K562 (cell line): Measurements from ENCODE around the gene RASSF7. TPM values are rescaled to one million over a fixed set of nuclear protein-coding genes. Genes with fewer than 3 reads are reported as not detected.

Source experiments
- CEBPZ ChIP-seq: fragments of 150-350 bp; IDR thresholded peaks from 2 replicates; pipeline ENCODE4 v1.6.1; 2014; ENCODE audit warnings: low read depth, mild to moderate bottlenecking, low read length, borderline replicate concordance
- CHAMP1 ChIP-seq: fragments of 450-650 bp; IDR thresholded peaks from 2 replicates; pipeline ENCODE4 v1.6.1; 2016; ENCODE audit warnings: mild to moderate bottlenecking
- CREB3 ChIP-seq: fragments of 450-650 bp; conservative IDR thresholded peaks from 2 replicates; pipeline ENCODE4 v1.6.1; 2016; ENCODE audit warnings: missing genetic modification characterization, low read depth, mild to moderate bottlenecking, missing compliant biosample characterization, moderate library complexity
- DEAF1 ChIP-seq: fragments of 450-650 bp; formaldehyde crosslinking; IDR thresholded peaks from 2 replicates; pipeline ENCODE4 v1.4.0; 2020; ENCODE audit warnings: mild to moderate bottlenecking, moderate library complexity
- E2F5 ChIP-seq: sonication (generic); formaldehyde crosslinking; IDR thresholded peaks from 2 replicates; pipeline ENCODE4 v1.8.0; 2022; ENCODE audit warnings: mild to moderate bottlenecking, missing genetic modification reagents
- FOXM1 ChIP-seq, 2 experiments: fragments of 450-650 bp in 1 of 2; sonication (generic) in 1 of 2; formaldehyde crosslinking in 1 of 2; IDR thresholded peaks; 2 replicates each; pipeline versions ENCODE4 v1.6.1 to v1.9.0; 2017 to 2022; ENCODE audit warnings: low read depth in 2 of 2, mild to moderate bottlenecking in 2 of 2, missing genetic modification reagents in 1 of 2, moderate library complexity in 1 of 2
- GTF2E2 ChIP-seq: fragments of 200-800 bp; sonication (Bioruptor generic); IDR thresholded peaks from 2 replicates; pipeline ENCODE4 v1.6.1; 2016; ENCODE audit warnings: missing genetic modification characterization, missing compliant biosample characterization
- HDGF ChIP-seq: fragments of 450-650 bp; IDR thresholded peaks from 2 replicates; pipeline ENCODE4 v1.6.1; 2016
- KAT7 ChIP-seq: sonication (generic); formaldehyde crosslinking; IDR thresholded peaks from 2 replicates; pipeline ENCODE4 v1.8.0; 2022; ENCODE audit warnings: missing genetic modification reagents, mild to moderate bottlenecking, borderline replicate concordance
- OTX1 ChIP-seq: fragments of 450-650 bp; formaldehyde crosslinking; IDR thresholded peaks from 2 replicates; pipeline ENCODE4 v1.4.0; 2022; ENCODE audit warnings: mild to moderate bottlenecking
- SRSF1 ChIP-seq: fragments of 200-400 bp; formaldehyde crosslinking; IDR thresholded peaks from 2 replicates; pipeline ENCODE4 v1.6.1; 2017; ENCODE audit warnings: mild to moderate bottlenecking, low read depth, low read length, moderate library complexity
- ZBTB5 ChIP-seq: fragments of 450-650 bp; IDR thresholded peaks from 2 replicates; pipeline ENCODE4 v1.6.1; 2017; ENCODE audit warnings: antibody characterized with exemption
- ZNF263 ChIP-seq: sonication (generic); formaldehyde crosslinking; IDR thresholded peaks from 2 replicates; pipeline ENCODE4 v1.8.0; 2022; ENCODE audit warnings: mild to moderate bottlenecking, missing genetic modification reagents, borderline replicate concordance
- ZNF445 ChIP-seq: fragments of 250-450 bp; sonication (Bioruptor Pico); IDR thresholded peaks from 2 replicates; pipeline ENCODE4 v1.4.0; 2020; ENCODE audit warnings: low read depth, mild to moderate bottlenecking, moderate library complexity
- polyA plus RNA-seq, 8 experiments: library from polyadenylated mRNA; depleted of rRNA in 4 of 8; stranded (reverse) in 5 of 8; unstranded in 3 of 8; fragments of >200 nt; fragmentation: Nextera tagmentation in 2 of 8; fragmentation: Illumina TruSeq in 1 of 8; extraction: Ambion mirVana in 2 of 8; extraction: Trizol in 1 of 8; gene quantifications; 2 replicates each; pipeline versions ENCODE4 v1.2.1 to v1.2.3, GENCODE V29; 2011 to 2014; ENCODE audit warnings: inconsistent platforms in 1 of 8, missing spikeins in 1 of 8
- total RNA-seq, 7 experiments: library from RNA; depleted of rRNA in 6 of 7; stranded (reverse); fragments of >200 nt in 6 of 7; fragmentation: Illumina TruSeq in 2 of 7; extraction: Trizol in 2 of 7; gene quantifications; 2 replicates each; pipeline versions ENCODE4 v1.2.1 to v1.2.3, GENCODE V29; 2011 to 2021; ENCODE audit warnings: low replicate concordance in 1 of 7

Gene RASSF7
- total and polyA plus RNA-seq, 9 of the 15 experiments (the other 6 are each of a cell fraction or from before 2014, with no cell fraction given): 0.41 to 45.2 (median 18.6) TPM

- TF ChIP-seq ZBTB5 (no peak), OTX1 (CRISPR knock-in tag) (no peak), FOXM1 (IDR thresholded peaks at IDR 0.05; ENCODE audit: low read depth) (no peak), FOXM1 (CRISPR knock-in tag; IDR thresholded peaks at IDR 0.05; ENCODE audit: low read depth) (no peak), CREB3 (tag) (no peak), CEBPZ (no peak), ZNF445 (CRISPR knock-in tag) (no peak), ZNF263 (no peak), SRSF1 (no peak), CHAMP1 (no peak), HDGF (no peak), DEAF1 (CRISPR knock-in tag) (no peak), KAT7 (CRISPR knock-in tag) (no peak; the same call in 1 of the 2 replicates), GTF2E2 (tag) (no peak), E2F5 (CRISPR knock-in tag) (no peak)
These were observed 7.8 kb downstream of the RASSF7 start (continued) for GRCh38 chr11:568306-569157.
